Activated naive CD4-positive, alpha-beta T cell treated with anti-CD3 and anti-CD28 coated beads for 36 hours (primary cell): ENCODE results near the gene STARD7. TPM values are rescaled to one million over a fixed set of nuclear protein-coding genes. Genes with fewer than 3 reads are reported as not detected.
"Not testable (repeated sequence)": the region's sequence is repeated elsewhere in the genome, so short reads cannot be mapped to it uniquely, and the experiment has no call there.

ENCODE experiments used
- CTCF ChIA-PET: fragments of 350-600 bp; sonication (Branson Sonifier 250); formaldehyde crosslinking; loops from one replicate; lab custom pipeline; 2021; ENCODE audit warnings: antibody characterized with exemption; lab: Charles Lee
- DNase-seq: peaks from one replicate; pipeline ENCODE4 v3.0.0-alpha.2; 2020
- H3K27ac Mint-ChIP-seq: one replicate; pipeline ENCODE4 v1.8.0; 2021; ENCODE audit warnings: mild to moderate bottlenecking, mixed read lengths
- H3K27me3 Mint-ChIP-seq: one replicate; pipeline ENCODE4 v1.8.0; 2021; ENCODE audit warnings: low read depth, mixed read lengths
- H3K36me3 Mint-ChIP-seq: one replicate; pipeline ENCODE4 v1.8.0; 2021; ENCODE audit warnings: low read depth, mixed read lengths
- H3K4me1 Mint-ChIP-seq: one replicate; pipeline ENCODE4 v1.8.0; 2021; ENCODE audit warnings: low read depth, mixed read lengths
- H3K4me3 Mint-ChIP-seq: one replicate; pipeline ENCODE4 v1.8.0; 2021; ENCODE audit warnings: mild to moderate bottlenecking, moderate library complexity, mixed read lengths
- H3K9me3 Mint-ChIP-seq: one replicate; pipeline ENCODE4 v1.8.0; 2021; ENCODE audit warnings: mixed read lengths
- intact Hi-C: fragments of 100-400 bp; cut with micrococcal nuclease; formaldehyde crosslinking; loops from one replicate; pipeline ENCODE4 v1.15.1; 2023
- total RNA-seq, 2 experiments: library from RNA; stranded (reverse); gene quantifications; one replicate each; pipeline ENCODE4 v1.2.3, GENCODE V29; 2021

Gene STARD7
- total RNA-seq, 2 experiments from 2014 or later, result 84.7 to 87.6 TPM

GRCh38 chr2:96174251-96175144 is 34.1 kb downstream of the STARD7 start:
- no peaks in the 10 kb centered on the region for H3K27me3 Mint-ChIP-seq
- peak; percentile 92 for DNase-seq
- peaks cover 17% of the 10 kb centered on the region for H3K4me1 Mint-ChIP-seq
- H3K27ac Mint-ChIP-seq, result peak overlapping the region; percentile 52
- CTCF ChIA-PET, result interaction anchor here (0.7 to 7.6 kb wide), 30 partner anchors 9 to 182 kb away, joined by 3 to 482 read pairs (median 6); partner anchors contain the start of genes ADRA2B, ASTL, CIAO1 and DUSP2
- H3K4me3 Mint-ChIP-seq, result no peak overlapping the region
- H3K36me3 Mint-ChIP-seq, result no peaks in the 10 kb centered on the region
- peaks cover 3% of the 10 kb centered on the region for H3K9me3 Mint-ChIP-seq
- intact Hi-C loops, result loop anchor here (1.0 kb wide), 2 partner anchors 36 to 182 kb away; partner anchors contain the start of gene ASTL

GRCh38 chr2:96171831-96172230 is 36.8 kb downstream of the STARD7 start:
- no peaks in the 10 kb centered on the region for H3K36me3 Mint-ChIP-seq
- H3K4me3 Mint-ChIP-seq, result no peak overlapping the region
- H3K9me3 Mint-ChIP-seq, result peaks cover 6% of the 10 kb centered on the region
- no peaks in the 10 kb centered on the region for H3K27me3 Mint-ChIP-seq
- CTCF ChIA-PET, result interaction anchor here (0.6 kb wide), 1 partner anchor 24 kb away, joined by 3 read pairs; no protein-coding TSS in a partner anchor
- DNase-seq, result no peak
- intact Hi-C loops, result no loop called here
- H3K27ac Mint-ChIP-seq, result no peak overlapping the region
- H3K4me1 Mint-ChIP-seq, result peaks cover 37% of the 10 kb centered on the region

- intact Hi-C loops, result no loop called here
- peaks cover 6% of the 10 kb centered on the region for H3K9me3 Mint-ChIP-seq
- H3K4me1 Mint-ChIP-seq, result peaks cover 41% of the 10 kb centered on the region
- no peak for DNase-seq
- no peak overlapping the region for H3K27ac Mint-ChIP-seq
- CTCF ChIA-PET, result no interaction called here
- H3K36me3 Mint-ChIP-seq, result no peaks in the 10 kb centered on the region
- no peaks in the 10 kb centered on the region for H3K27me3 Mint-ChIP-seq
- H3K4me3 Mint-ChIP-seq, result no peak overlapping the region
Measured at GRCh38 chr2:96170626-96171025, 38.0 kb downstream of the STARD7 start.

GRCh38 chr2:96169868-96170507 is 38.6 kb downstream of the STARD7 start:
- no peaks in the 10 kb centered on the region for H3K27me3 Mint-ChIP-seq
- no peaks in the 10 kb centered on the region for H3K36me3 Mint-ChIP-seq
- no peak overlapping the region for H3K27ac Mint-ChIP-seq
- no peak overlapping the region for H3K4me3 Mint-ChIP-seq
- CTCF ChIA-PET, result no interaction called here
- no peak for DNase-seq
- peaks cover 43% of the 10 kb centered on the region for H3K4me1 Mint-ChIP-seq
- intact Hi-C loops, result no loop called here
- peaks cover 6% of the 10 kb centered on the region for H3K9me3 Mint-ChIP-seq

GRCh38 chr2:96167407-96168013 is 41.1 kb downstream of the STARD7 start:
- H3K27me3 Mint-ChIP-seq, result no peaks in the 10 kb centered on the region
- peaks cover 6% of the 10 kb centered on the region for H3K9me3 Mint-ChIP-seq
- H3K4me3 Mint-ChIP-seq, result no peak overlapping the region
- H3K27ac Mint-ChIP-seq, result peak overlapping the region; percentile 17
- DNase-seq, result no peak
- H3K4me1 Mint-ChIP-seq, result peaks cover 55% of the 10 kb centered on the region
- CTCF ChIA-PET, result interaction anchor here (1.0 to 1.4 kb wide), 5 partner anchors 10 to 29 kb away, joined by 3 to 6 read pairs (median 4); partner anchors contain the start of gene ASTL
- H3K36me3 Mint-ChIP-seq, result peaks cover 1% of the 10 kb centered on the region
- intact Hi-C loops, result loop anchor here (1.0 kb wide), 1 partner anchor 9 kb away; no protein-coding TSS in a partner anchor

- Mint-ChIP-seq H3K36me3 (peaks cover 5% of the 10 kb centered on the region), H3K4me1 (peaks cover 71% of the 10 kb centered on the region), H3K27ac (peak overlapping the region; percentile 99), H3K4me3 (peak overlapping the region; percentile 85), H3K27me3 (no peaks in the 10 kb centered on the region), H3K9me3 (peaks cover 11% of the 10 kb centered on the region)
- CTCF ChIA-PET, result interaction anchor here (1.1 to 4.1 kb wide), 6 partner anchors 10 to 28 kb away, joined by 3 to 32 read pairs (median 8); partner anchors contain the start of gene ASTL
- intact Hi-C loops, result loop anchor here (1.0 kb wide), 2 partner anchors 8 to 18 kb away; no protein-coding TSS in a partner anchor
- DNase-seq, result peak; percentile 89
Measured at GRCh38 chr2:96164459-96165184, 44.0 kb downstream of the STARD7 start.

- Mint-ChIP-seq H3K27me3 (no peaks in the 10 kb centered on the region), H3K36me3 (peaks cover 5% of the 10 kb centered on the region), H3K9me3 (peaks cover 9% of the 10 kb centered on the region), H3K27ac (peak overlapping the region; percentile 99), H3K4me3 (peak overlapping the region; percentile 85), H3K4me1 (peaks cover 72% of the 10 kb centered on the region)
- CTCF ChIA-PET, result interaction anchor here (1.0 to 4.1 kb wide), 6 partner anchors 10 to 26 kb away, joined by 3 to 32 read pairs (median 8); partner anchors contain the start of gene ASTL
- DNase-seq, result peak; percentile 90
- intact Hi-C loops, result loop anchor here (1.0 kb wide), 2 partner anchors 8 to 18 kb away; no protein-coding TSS in a partner anchor
Measured at GRCh38 chr2:96163768-96164429, 44.7 kb downstream of the STARD7 start.

GRCh38 chr2:96163415-96163767 is 45.2 kb downstream of the STARD7 start:
- CTCF ChIA-PET, result interaction anchor here (0.5 to 4.1 kb wide), 7 partner anchors 8 to 25 kb away, joined by 3 to 32 read pairs (median 6); partner anchors contain the start of gene ASTL
- Mint-ChIP-seq H3K27ac (peak overlapping the region; percentile 99), H3K36me3 (peaks cover 5% of the 10 kb centered on the region), H3K9me3 (peaks cover 9% of the 10 kb centered on the region), H3K27me3 (no peaks in the 10 kb centered on the region), H3K4me3 (peak overlapping the region; percentile 85), H3K4me1 (peaks cover 75% of the 10 kb centered on the region)
- no peak for DNase-seq
- intact Hi-C loops, result no loop called here

- Mint-ChIP-seq H3K36me3 (peaks cover 5% of the 10 kb centered on the region), H3K4me3 (no peak overlapping the region), H3K4me1 (peaks cover 77% of the 10 kb centered on the region), H3K9me3 (peaks cover 9% of the 10 kb centered on the region), H3K27me3 (no peaks in the 10 kb centered on the region), H3K27ac (peak overlapping the region; percentile 99)
- CTCF ChIA-PET, result interaction anchor here (0.8 to 5.4 kb wide), 4 partner anchors 13 to 21 kb away, joined by 3 to 38 read pairs (median 19); no protein-coding TSS in a partner anchor
- no peak for DNase-seq
- intact Hi-C loops, result no loop called here
Measured at GRCh38 chr2:96161898-96162297, 46.7 kb downstream of the STARD7 start.

GRCh38 chr2:96160366-96160765 is 48.3 kb downstream of the STARD7 start:
- H3K36me3 Mint-ChIP-seq, H3K9me3 Mint-ChIP-seq, intact Hi-C loops, DNase-seq, H3K4me3 Mint-ChIP-seq, H3K27me3 Mint-ChIP-seq: not testable (repeated sequence)
- Mint-ChIP-seq H3K27ac (peak overlapping the region; percentile 25), H3K4me1 (peaks cover 87% of the 10 kb centered on the region)
- CTCF ChIA-PET, result interaction anchor here (1.2 to 5.4 kb wide), 5 partner anchors 13 to 43 kb away, joined by 3 to 76 read pairs (median 7); partner anchors contain the start of genes ASTL and DUSP2
